AG20443 (cell line): Measurements from ENCODE around the gene SLC66A2.

Experiments used
- DNase-seq: peaks from one replicate; pipeline ENCODE4 v3.0.0; 2012; ENCODE audit warnings: low spot score, mixed read lengths

Gene SLC66A2

GRCh38 chr18:79919089-79919488 is 32.4 kb downstream of the SLC66A2 start:
- no peak for DNase-seq

- no peak for DNase-seq
These were observed 32.8 kb downstream of the SLC66A2 start for GRCh38 chr18:79918615-79919011.

GRCh38 chr18:79917853-79918614 is 33.4 kb downstream of the SLC66A2 start:
- DNase-seq: no peak

- no peak for DNase-seq
These were observed 34.1 kb downstream of the SLC66A2 start for GRCh38 chr18:79917169-79917852.

GRCh38 chr18:79916546-79917168 is 34.8 kb downstream of the SLC66A2 start:
- no peak for DNase-seq

GRCh38 chr18:79916128-79916494 is 35.3 kb downstream of the SLC66A2 start:
- no peak for DNase-seq

- DNase-seq: no peak
These were observed 36.0 kb downstream of the SLC66A2 start for GRCh38 chr18:79915161-79916127.

- DNase-seq: no peak
These were observed 36.8 kb downstream of the SLC66A2 start for GRCh38 chr18:79914614-79915160.

GRCh38 chr18:79912994-79913831 is 38.2 kb downstream of the SLC66A2 start:
- DNase-seq: peak; percentile 3

- DNase-seq: peak; percentile 38
These were observed 39.0 kb downstream of the SLC66A2 start for GRCh38 chr18:79912409-79912991.

- no peak for DNase-seq
These were observed 39.8 kb downstream of the SLC66A2 start for GRCh38 chr18:79911344-79912270.

- DNase-seq: no peak
These were observed 40.7 kb downstream of the SLC66A2 start for GRCh38 chr18:79910563-79911343.

GRCh38 chr18:79906706-79907105 is 44.7 kb downstream of the SLC66A2 start:
- DNase-seq: no peak

GRCh38 chr18:79905993-79906392 is 45.5 kb downstream of the SLC66A2 start:
- no peak for DNase-seq

GRCh38 chr18:79905389-79905911 is 46.0 kb downstream of the SLC66A2 start:
- no peak for DNase-seq

GRCh38 chr18:79904357-79905147 is 46.9 kb downstream of the SLC66A2 start:
- DNase-seq: no peak

GRCh38 chr18:79903787-79904356 is 47.6 kb downstream of the SLC66A2 start:
- no peak for DNase-seq
